Uterine smooth muscle cell (primary cell): ENCODE measurements around the gene TEX264. TPM values are rescaled to one million over a fixed set of nuclear protein-coding genes. Genes with fewer than 3 reads are reported as not detected.

ENCODE experiments used
- total RNA-seq: library from RNA; depleted of rRNA; stranded (reverse); fragments of >200 nt; gene quantifications from 2 replicates; pipeline ENCODE4 v1.2.3, GENCODE V29; 2014

TEX264 gene
- 41.4 and 52.7 TPM in 2 replicates for total RNA-seq

GRCh38 chr3:51670823-51671733 lies at the start of gene TEX264:
Gene TEX264, plus strand, starts transcription at chr3:51671252. Its CDS starts 3,053 bp downstream, at chr3:51674305.

GRCh38 chr3:51706788-51707731 lies 36.0 kb downstream of the TEX264 start, which contains the start of gene GRM2:
Gene GRM2, plus strand, starts transcription at chr3:51707068. Its CDS starts 1,916 bp downstream, at chr3:51708984.

Other genes starting within 250 kb of the TEX264 start
- gene DCAF1, start 171.2 kb upstream of the TEX264 start, total RNA-seq, result 19.0 and 22.6 TPM in 2 replicates
- gene RAD54L2, start 132.5 kb upstream of the TEX264 start, total RNA-seq, result 14.9 and 17.5 TPM in 2 replicates
- under 0.01 TPM in 2 replicates for gene GRM2, start 35.8 kb downstream of the TEX264 start, total RNA-seq
- not detected in 2 replicates for gene IQCF6, start 108.0 kb downstream of the TEX264 start, total RNA-seq
- gene IQCF2, start 190.4 kb downstream of the TEX264 start, total RNA-seq, result not detected in 2 replicates
- not detected in 2 replicates for gene IQCF5, start 204.3 kb downstream of the TEX264 start, total RNA-seq
- gene IQCF1, start 232.1 kb downstream of the TEX264 start, total RNA-seq, result not detected in 2 replicates